DMS53 treated with DMSO at 0.1 percent for 48 hours (cell line): ENCODE data around the gene VWC2.

Experiments used
- DNase-seq: peaks from one replicate; lab custom pipeline; 2025; ENCODE audit not compliant: unreplicated experiment; lab: John Stamatoyannopoulos, UW

VWC2 gene

DNA sequence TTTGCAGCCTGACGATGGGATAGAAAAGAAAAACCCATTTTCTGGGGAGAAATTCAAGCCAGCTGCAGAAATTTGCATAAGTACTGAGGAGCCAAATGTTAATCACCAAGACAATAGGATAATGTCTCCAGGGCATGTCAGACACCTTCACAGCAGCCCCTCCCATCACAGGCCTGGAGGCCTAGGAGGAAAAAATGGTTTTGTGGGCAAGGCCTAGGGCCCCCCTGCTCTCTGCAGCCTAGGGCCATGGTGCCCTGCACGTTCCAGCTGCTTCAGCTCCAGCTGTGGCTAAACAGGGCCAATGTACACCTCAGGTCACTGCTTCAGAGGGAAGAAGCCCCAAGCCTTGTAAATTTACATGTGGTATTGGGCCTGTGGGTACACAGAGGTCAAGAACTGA, 158.2 kb downstream of the VWC2 start:
- DNase-seq = no peak

DNA sequence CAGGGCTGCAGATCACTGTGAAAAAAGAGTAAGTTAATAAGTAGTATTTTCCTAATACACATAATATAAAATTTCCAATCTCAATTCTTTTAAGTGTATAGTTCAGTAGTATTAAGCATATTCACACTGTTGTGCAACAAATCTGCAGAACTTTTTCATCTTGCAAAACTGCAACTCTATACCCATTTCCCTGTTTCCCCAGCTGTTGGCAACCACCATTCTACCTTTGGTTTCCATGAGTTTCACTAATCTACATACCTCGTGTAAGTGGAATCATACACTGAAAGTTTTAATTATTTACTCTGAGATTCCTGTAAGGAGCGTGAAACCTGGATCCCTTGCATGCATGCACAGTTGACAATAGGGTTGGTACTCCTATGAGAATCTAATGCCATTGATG, 164.2 kb downstream of the VWC2 start:
- no peak for DNase-seq
